ENCODE results near the gene MECP2.

DNA sequence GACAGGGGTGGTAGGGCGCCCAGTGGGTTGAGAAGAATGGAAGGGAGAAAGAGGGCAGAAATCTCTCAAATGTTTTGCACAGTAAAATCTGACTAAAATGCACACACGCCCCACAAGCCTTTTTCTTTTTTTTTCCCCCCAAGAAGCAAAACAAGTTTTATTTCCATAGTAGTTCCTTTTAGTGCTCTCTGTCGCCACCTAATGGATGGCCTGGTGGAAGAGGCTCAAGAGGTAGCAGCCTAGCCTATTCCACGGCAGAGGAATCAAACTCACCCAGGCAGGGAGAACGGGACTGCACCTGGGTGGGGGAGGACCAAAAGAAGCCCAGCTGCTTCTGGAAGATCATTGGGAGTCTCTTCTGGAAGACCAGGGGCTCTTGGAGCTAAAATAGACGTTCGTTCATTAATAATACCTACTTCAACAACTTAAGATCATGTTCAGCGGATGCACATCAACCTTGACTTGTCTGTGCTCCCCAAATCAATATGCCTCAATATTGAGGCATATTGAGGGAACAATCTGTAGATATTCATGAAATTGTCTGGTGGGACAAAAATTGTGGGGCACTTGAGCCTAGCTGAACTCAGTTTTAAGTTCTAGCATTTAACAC lies 46.2 kb downstream of the MECP2 start:
- TF ChIP-seq, protein P1, sequence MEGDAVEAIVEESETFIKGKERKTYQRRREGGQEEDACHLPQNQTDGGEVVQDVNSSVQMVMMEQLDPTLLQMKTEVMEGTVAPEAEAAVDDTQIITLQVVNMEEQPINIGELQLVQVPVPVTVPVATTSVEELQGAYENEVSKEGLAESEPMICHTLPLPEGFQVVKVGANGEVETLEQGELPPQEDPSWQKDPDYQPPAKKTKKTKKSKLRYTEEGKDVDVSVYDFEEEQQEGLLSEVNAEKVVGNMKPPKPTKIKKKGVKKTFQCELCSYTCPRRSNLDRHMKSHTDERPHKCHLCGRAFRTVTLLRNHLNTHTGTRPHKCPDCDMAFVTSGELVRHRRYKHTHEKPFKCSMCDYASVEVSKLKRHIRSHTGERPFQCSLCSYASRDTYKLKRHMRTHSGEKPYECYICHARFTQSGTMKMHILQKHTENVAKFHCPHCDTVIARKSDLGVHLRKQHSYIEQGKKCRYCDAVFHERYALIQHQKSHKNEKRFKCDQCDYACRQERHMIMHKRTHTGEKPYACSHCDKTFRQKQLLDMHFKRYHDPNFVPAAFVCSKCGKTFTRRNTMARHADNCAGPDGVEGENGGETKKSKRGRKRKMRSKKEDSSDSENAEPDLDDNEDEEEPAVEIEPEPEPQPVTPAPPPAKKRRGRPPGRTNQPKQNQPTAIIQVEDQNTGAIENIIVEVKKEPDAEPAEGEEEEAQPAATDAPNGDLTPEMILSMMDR (IDR thresholded peaks at IDR 0.05): peak; percentile 78
- no peak for TF ChIP-seq ZFX (IDR thresholded peaks at IDR 0.05; ENCODE audit: borderline replicate concordance)

All from 22Rv1 (cell line).